ENCODE results near the gene BACE1-AS.

- TF ChIP-seq CTCF (conservative IDR thresholded peaks at IDR 0.05; ENCODE audit: low read depth in 2 of 2) (no peak), EZH2 (IDR thresholded peaks at IDR 0.05; ENCODE audit: low read depth, unreplicated experiment) (no peak), POLR2AphosphoS5 (IDR thresholded peaks at IDR 0.05; ENCODE audit: low read depth) (no peak), NANOG (IDR thresholded peaks at IDR 0.05; ENCODE audit: borderline replicate concordance) (no peak), EZH2phosphoT487 (IDR thresholded peaks at IDR 0.05; ENCODE audit: unreplicated experiment) (no peak), REST (IDR thresholded peaks at IDR 0.05; ENCODE audit: unreplicated experiment) (no peak), JUNB (IDR thresholded peaks at IDR 0.05; ENCODE audit: unreplicated experiment) (no peak), CREB1 (CRISPR knock-in tag; IDR thresholded peaks at IDR 0.05; ENCODE audit: low read depth) (no peak), ETS1 (IDR thresholded peaks at IDR 0.05) (no peak), ZNF331 (CRISPR knock-in tag; IDR thresholded peaks at IDR 0.05; ENCODE audit: low read depth) (no peak), STAT1 (IDR thresholded peaks at IDR 0.05; ENCODE audit: unreplicated experiment) (no peak), ZNF114 (CRISPR knock-in tag; IDR thresholded peaks at IDR 0.05) (no peak)
Measured at GRCh38 chr11:117289795-117290194, 1.4 kb upstream of the BACE1-AS start.
